Measurements from ENCODE around the gene KRTAP1-3.
"Not testable (repeated sequence)": the region's sequence is repeated elsewhere in the genome, so short reads cannot be mapped to it uniquely, and the experiment has no call there.

DNA sequence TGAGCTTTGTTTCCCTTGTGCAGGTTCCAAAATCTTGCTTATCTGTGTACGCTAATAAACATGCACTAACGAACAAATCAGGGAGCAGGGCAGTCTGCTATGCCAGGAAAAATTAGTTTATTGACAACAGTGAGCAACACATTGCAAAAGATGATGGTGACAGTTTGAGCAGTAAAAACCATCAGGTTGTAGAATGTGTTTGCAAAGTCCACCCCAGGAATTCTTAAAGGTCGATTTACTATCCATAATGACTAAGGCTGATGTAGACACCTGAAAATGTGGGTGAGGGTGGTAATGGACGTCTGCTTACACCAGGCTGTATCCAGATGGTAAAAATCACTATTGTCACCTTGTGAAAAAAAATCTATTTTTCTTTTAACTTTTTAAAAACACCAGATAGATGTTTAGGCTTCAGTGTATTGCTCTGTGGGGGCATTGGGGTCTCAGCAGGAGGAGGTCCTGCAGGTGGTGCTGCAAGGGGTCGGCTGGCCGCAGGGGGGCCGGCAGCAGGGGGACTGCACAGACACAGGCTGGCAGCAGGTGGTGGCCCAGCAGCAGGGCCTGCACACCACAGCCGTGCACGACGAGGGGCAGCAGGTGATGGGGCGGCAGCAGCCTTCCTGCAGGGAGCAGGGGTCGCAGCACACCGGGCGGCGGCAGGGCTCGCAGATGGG lies 30.5 kb upstream of the KRTAP1-3 start:
- TF ChIP-seq, protein P1, sequence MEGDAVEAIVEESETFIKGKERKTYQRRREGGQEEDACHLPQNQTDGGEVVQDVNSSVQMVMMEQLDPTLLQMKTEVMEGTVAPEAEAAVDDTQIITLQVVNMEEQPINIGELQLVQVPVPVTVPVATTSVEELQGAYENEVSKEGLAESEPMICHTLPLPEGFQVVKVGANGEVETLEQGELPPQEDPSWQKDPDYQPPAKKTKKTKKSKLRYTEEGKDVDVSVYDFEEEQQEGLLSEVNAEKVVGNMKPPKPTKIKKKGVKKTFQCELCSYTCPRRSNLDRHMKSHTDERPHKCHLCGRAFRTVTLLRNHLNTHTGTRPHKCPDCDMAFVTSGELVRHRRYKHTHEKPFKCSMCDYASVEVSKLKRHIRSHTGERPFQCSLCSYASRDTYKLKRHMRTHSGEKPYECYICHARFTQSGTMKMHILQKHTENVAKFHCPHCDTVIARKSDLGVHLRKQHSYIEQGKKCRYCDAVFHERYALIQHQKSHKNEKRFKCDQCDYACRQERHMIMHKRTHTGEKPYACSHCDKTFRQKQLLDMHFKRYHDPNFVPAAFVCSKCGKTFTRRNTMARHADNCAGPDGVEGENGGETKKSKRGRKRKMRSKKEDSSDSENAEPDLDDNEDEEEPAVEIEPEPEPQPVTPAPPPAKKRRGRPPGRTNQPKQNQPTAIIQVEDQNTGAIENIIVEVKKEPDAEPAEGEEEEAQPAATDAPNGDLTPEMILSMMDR (IDR thresholded peaks at IDR 0.05): not testable (repeated sequence)
- TF ChIP-seq POLR2A (IDR thresholded peaks at IDR 0.05): not testable (repeated sequence)

All from esophagus squamous epithelium (tissue), 4 donors.